ENCODE data around the gene PHETA1. TPM values are rescaled to one million over a fixed set of nuclear protein-coding genes. Genes with fewer than 3 reads are reported as not detected.
A peak's percentile ranks its signal among the peaks of the same experiment; 100 is the strongest.

PHETA1 gene
- polyA plus RNA-seq, 3 donors, result 3.4 to 15.3 (median 4.9) TPM

DNA sequence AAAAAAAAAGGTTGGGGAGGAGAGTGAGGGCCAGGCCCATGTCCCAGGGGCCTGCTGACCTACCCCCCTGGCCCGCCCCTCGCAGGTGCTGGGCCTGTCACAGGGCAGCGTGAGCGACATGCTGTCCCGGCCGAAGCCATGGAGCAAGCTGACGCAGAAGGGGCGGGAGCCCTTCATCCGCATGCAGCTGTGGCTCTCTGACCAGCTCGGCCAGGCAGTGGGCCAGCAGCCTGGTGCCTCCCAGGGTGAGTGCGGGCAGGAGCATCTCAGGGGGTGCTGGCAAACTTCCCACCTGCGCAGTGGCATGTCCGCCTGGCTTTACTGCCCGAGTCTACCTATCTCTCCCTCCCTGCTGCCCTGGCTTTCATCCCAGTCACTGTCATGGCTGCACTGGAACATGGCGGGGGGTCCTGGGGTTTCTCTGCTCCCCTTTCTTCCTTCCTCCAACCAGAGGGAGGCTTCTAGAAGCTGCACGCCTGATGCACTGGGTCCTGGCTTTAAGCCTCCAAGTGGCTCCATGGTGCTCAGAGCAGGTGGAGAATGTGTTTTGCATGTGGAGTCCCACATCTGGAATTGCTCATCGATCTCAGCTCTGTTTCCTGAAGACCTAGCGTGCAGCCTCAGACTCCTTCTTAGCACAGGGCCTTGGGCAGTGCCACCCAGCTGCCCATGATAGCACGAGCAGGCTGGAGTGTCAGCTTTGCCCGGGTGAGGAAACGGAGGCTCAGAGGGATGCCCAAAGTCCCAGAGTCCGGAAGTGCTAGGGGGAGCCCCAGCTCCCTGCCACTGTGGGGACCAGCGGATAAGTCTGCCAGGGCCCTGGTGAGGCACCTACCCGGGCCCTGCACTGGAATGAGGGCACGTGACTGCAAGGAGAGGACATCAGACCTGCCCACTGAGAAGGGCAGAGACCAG is 46.3 kb downstream of the PHETA1 start:
- Mint-ChIP-seq H3K4me1 (peaks cover 8% of the 10 kb centered on the region), H3K36me3 (no peaks in the 10 kb centered on the region), H3K27ac (peak overlapping the region in 1 of 7 donors; percentile 2), H3K9me3 (peaks cover 0 to 5% (median 0%) of the 10 kb centered on the region in 7 donors), H3K4me3 (no peak overlapping the region), H3K27me3 (ENCODE audit: low read depth in 3 of 3) (peaks cover 0 to 5% (median 0%) of the 10 kb centered on the region in 3 donors)
- H3K27ac ChIP-seq (ENCODE audit: low read depth in 1 of 2, low read length in 2 of 2), result no peak overlapping the region
- no peaks in the 10 kb centered on the region for H3K79me2 ChIP-seq (ENCODE audit: insufficient read depth, low read length)
- DNase-seq, result no peak
- H3K4me3 ChIP-seq (replicated peaks in 1 of 3; ENCODE audit: low read depth in 2 of 3, low read length in 3 of 3), result no peak overlapping the region
- WGBS (ENCODE audit: insufficient coverage), result 97% methylated on average over 24 of the region's 25 CpGs
- H3K36me3 ChIP-seq (replicated peaks in 1 of 2; ENCODE audit: control insufficient read depth in 1 of 2, insufficient read depth in 2 of 2, low read length in 2 of 2), result no peaks in the 10 kb centered on the region
- H3K4me1 ChIP-seq (ENCODE audit: control insufficient read depth in 1 of 2, insufficient read depth in 2 of 2, low read length in 2 of 2), result peaks cover 4 to 6% of the 10 kb centered on the region in 2 donors
- H3K9ac ChIP-seq (ENCODE audit: insufficient read depth, low read length, poor library complexity, severe bottlenecking), result no peak overlapping the region
- intact Hi-C loops (cut with micrococcal nuclease), result no loop called here
- TF ChIP-seq, protein P1, sequence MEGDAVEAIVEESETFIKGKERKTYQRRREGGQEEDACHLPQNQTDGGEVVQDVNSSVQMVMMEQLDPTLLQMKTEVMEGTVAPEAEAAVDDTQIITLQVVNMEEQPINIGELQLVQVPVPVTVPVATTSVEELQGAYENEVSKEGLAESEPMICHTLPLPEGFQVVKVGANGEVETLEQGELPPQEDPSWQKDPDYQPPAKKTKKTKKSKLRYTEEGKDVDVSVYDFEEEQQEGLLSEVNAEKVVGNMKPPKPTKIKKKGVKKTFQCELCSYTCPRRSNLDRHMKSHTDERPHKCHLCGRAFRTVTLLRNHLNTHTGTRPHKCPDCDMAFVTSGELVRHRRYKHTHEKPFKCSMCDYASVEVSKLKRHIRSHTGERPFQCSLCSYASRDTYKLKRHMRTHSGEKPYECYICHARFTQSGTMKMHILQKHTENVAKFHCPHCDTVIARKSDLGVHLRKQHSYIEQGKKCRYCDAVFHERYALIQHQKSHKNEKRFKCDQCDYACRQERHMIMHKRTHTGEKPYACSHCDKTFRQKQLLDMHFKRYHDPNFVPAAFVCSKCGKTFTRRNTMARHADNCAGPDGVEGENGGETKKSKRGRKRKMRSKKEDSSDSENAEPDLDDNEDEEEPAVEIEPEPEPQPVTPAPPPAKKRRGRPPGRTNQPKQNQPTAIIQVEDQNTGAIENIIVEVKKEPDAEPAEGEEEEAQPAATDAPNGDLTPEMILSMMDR (IDR thresholded peaks at IDR 0.05), result no peak
- no peak overlapping the region for H3K4me2 ChIP-seq (replicated peaks; ENCODE audit: extremely low read depth, low read length, poor library complexity, severe bottlenecking)
- H3K27me3 ChIP-seq (ENCODE audit: control insufficient read depth in 2 of 2, insufficient read depth in 2 of 2, low read length in 2 of 2), result no peaks in the 10 kb centered on the region
- no peak overlapping the region for H2AFZ ChIP-seq (ENCODE audit: insufficient read depth, low read depth, low read length, poor library complexity, severe bottlenecking)
- no peaks in the 10 kb centered on the region for H3K9me3 ChIP-seq (replicated peaks in 1 of 2; ENCODE audit: control insufficient read depth in 1 of 2, insufficient read depth in 1 of 2, low read length in 2 of 2)
- H4K20me1 ChIP-seq (ENCODE audit: insufficient read depth, low read length), result no peaks in the 10 kb centered on the region

DNA sequence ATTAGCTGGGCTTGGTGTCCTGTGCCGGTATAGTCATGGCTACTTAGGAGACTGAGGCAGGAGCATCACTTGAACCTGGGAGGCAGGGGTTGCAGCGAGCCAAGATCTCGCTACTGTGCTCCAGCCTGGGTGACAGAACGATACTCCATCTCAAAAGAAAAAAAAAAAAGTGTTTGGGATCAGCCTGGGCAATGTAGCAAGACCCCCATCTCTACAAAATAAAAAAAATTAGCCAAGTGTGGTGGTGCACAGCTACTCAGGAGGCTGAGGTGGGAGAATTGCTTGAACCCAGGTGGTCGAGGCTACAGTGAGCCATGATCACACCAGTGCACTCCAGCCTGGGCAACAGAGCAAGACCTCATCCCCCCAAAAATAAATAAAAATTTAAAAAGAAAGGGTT is 47.6 kb downstream of the PHETA1 start:
- Mint-ChIP-seq H3K36me3 (no peaks in the 10 kb centered on the region), H3K9me3 (peaks cover 0 to 5% (median 0%) of the 10 kb centered on the region in 7 donors), H3K4me1 (peaks cover 20% of the 10 kb centered on the region), H3K27ac (no peak overlapping the region), H3K4me3 (no peak overlapping the region), H3K27me3 (ENCODE audit: low read depth in 3 of 3) (peaks cover 0 to 7% (median 0%) of the 10 kb centered on the region in 3 donors)
- Histone ChIP-seq H3K27ac (ENCODE audit: low read depth in 1 of 2, low read length in 2 of 2) (no peak overlapping the region), H2AFZ (ENCODE audit: insufficient read depth, low read depth, low read length, poor library complexity, severe bottlenecking) (no peak overlapping the region), H4K20me1 (ENCODE audit: insufficient read depth, low read length) (no peaks in the 10 kb centered on the region), H3K9ac (ENCODE audit: insufficient read depth, low read length, poor library complexity, severe bottlenecking) (no peak overlapping the region), H3K79me2 (ENCODE audit: insufficient read depth, low read length) (no peaks in the 10 kb centered on the region), H3K4me3 (replicated peaks in 1 of 3; ENCODE audit: low read depth in 2 of 3, low read length in 3 of 3) (no peak overlapping the region), H3K4me2 (replicated peaks; ENCODE audit: extremely low read depth, low read length, poor library complexity, severe bottlenecking) (no peak overlapping the region), H3K9me3 (replicated peaks in 1 of 2; ENCODE audit: control insufficient read depth in 1 of 2, insufficient read depth in 1 of 2, low read length in 2 of 2) (no peaks in the 10 kb centered on the region), H3K27me3 (ENCODE audit: control insufficient read depth in 2 of 2, insufficient read depth in 2 of 2, low read length in 2 of 2) (no peaks in the 10 kb centered on the region), H3K36me3 (replicated peaks in 1 of 2; ENCODE audit: control insufficient read depth in 1 of 2, insufficient read depth in 2 of 2, low read length in 2 of 2) (no peaks in the 10 kb centered on the region), H3K4me1 (ENCODE audit: control insufficient read depth in 1 of 2, insufficient read depth in 2 of 2, low read length in 2 of 2) (peaks cover 14 to 15% of the 10 kb centered on the region in 2 donors)
- TF ChIP-seq, protein P1 (IDR thresholded peaks at IDR 0.05), result no peak
- no peak for DNase-seq
- intact Hi-C loops (cut with micrococcal nuclease), result no loop called here
- 100% methylated on average over 1 of the region's 5 CpGs for WGBS (ENCODE audit: insufficient coverage)
